ENCODE measurements around the gene BMP2.

DNA sequence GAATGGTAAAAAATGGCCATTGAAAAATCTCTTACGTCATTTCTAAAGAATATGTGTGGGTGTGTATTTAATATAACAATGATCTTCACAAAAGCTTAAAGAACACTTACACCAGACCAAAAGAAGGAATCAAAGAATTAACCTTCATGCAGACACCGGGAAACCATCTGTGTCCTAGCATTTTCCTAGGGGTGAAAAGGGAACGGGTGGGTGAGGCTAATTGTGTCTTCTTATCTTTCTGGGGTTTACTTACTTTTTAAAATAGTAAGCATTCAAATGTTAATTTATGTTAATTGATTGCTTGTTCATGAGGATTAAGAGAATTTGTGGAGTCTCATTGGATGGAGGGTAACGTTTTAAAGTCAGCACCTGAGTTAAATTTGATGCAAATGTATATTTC, 47.5 kb downstream of the BMP2 start:
- TF ChIP-seq POLR2A (IDR thresholded peaks at IDR 0.05; ENCODE audit: low read depth, low read length), result no peak
- no peak for TF ChIP-seq RFX5 (IDR thresholded peaks at IDR 0.05; ENCODE audit: low read depth, low read length)
- no peak for TF ChIP-seq RAD21 (IDR thresholded peaks at IDR 0.05; ENCODE audit: low read length)
- no peak for TF ChIP-seq MXI1 (IDR thresholded peaks at IDR 0.05; ENCODE audit: borderline replicate concordance, low read depth, low read length)
- TF ChIP-seq, protein P1, sequence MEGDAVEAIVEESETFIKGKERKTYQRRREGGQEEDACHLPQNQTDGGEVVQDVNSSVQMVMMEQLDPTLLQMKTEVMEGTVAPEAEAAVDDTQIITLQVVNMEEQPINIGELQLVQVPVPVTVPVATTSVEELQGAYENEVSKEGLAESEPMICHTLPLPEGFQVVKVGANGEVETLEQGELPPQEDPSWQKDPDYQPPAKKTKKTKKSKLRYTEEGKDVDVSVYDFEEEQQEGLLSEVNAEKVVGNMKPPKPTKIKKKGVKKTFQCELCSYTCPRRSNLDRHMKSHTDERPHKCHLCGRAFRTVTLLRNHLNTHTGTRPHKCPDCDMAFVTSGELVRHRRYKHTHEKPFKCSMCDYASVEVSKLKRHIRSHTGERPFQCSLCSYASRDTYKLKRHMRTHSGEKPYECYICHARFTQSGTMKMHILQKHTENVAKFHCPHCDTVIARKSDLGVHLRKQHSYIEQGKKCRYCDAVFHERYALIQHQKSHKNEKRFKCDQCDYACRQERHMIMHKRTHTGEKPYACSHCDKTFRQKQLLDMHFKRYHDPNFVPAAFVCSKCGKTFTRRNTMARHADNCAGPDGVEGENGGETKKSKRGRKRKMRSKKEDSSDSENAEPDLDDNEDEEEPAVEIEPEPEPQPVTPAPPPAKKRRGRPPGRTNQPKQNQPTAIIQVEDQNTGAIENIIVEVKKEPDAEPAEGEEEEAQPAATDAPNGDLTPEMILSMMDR (conservative IDR thresholded peaks at IDR 0.05; ENCODE audit: low read depth, low read length), result no peak
- TF ChIP-seq NFE2L2 (IDR thresholded peaks at IDR 0.05; ENCODE audit: low read depth, low read length), result no peak
- no peak for TF ChIP-seq BHLHE40 (IDR thresholded peaks at IDR 0.05; ENCODE audit: low read depth, low read length)
- TF ChIP-seq MAZ (IDR thresholded peaks at IDR 0.05; ENCODE audit: borderline replicate concordance, low read depth, low read length), result no peak
- TF ChIP-seq RCOR1 (IDR thresholded peaks at IDR 0.05; ENCODE audit: insufficient replicate concordance, low read length), result no peak
- TF ChIP-seq FOS (IDR thresholded peaks at IDR 0.05; ENCODE audit: low read depth, low read length), result no peak
- no peak for TF ChIP-seq SMC3 (IDR thresholded peaks at IDR 0.05; ENCODE audit: low read depth, low read length)
- TF ChIP-seq CEBPB (IDR thresholded peaks at IDR 0.05; ENCODE audit: low read depth, low read length), result no peak
- TF ChIP-seq, protein P2, sequence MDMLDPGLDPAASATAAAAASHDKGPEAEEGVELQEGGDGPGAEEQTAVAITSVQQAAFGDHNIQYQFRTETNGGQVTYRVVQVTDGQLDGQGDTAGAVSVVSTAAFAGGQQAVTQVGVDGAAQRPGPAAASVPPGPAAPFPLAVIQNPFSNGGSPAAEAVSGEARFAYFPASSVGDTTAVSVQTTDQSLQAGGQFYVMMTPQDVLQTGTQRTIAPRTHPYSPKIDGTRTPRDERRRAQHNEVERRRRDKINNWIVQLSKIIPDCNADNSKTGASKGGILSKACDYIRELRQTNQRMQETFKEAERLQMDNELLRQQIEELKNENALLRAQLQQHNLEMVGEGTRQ (IDR thresholded peaks at IDR 0.05; ENCODE audit: low read depth, low read length), result no peak
- TF ChIP-seq MAFK (IDR thresholded peaks at IDR 0.05; ENCODE audit: low read depth, low read length), result no peak

All from IMR-90 (cell line).